GM12873 (cell line): Measurements from ENCODE around the gene ABCG4.

Source experiments
- TF ChIP-seq, protein P1 (sequence below): IDR thresholded peaks from 2 replicates; pipeline ENCODE4 v1.5.1; 2012; ENCODE audit warnings: low read depth, mild to moderate bottlenecking, moderate library complexity, low read length, control low read depth; ENCODE audit not compliant: insufficient read depth; ENCODE audit errors: missing control alignments

ABCG4 gene

DNA sequence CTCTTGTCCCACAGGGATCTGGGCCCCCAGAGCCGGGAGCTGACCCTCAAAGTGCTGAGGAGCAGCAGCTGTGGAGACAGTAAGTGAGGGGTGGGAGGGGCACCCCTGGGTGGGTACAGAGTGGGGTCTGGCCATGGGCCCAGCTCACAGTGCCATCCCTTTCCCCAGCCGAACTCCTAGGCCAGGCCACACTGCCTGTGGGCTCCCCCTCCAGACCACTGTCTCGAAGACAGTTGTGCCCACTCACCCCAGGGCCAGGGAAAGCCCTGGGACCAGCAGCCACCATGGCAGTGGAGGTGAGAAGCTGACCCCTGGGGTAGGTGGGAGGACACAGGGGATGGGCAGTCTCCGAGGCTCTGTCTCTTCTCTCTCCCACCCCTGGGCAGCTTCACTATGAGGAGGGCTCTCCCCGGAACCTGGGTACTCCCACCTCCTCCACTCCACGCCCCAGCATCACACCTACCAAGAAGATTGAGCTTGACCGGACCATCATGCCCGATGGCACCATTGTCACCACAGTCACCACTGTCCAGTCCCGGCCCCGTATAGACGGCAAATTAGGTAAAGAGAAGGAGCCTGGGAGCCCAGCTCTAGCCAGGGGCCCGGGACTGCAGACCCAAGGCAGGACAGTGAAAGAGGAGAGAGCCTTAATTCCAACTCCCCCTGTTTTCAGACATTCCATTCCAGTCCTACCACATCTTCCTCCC, 36.4 kb upstream of the ABCG4 start:
- TF ChIP-seq, protein P1, sequence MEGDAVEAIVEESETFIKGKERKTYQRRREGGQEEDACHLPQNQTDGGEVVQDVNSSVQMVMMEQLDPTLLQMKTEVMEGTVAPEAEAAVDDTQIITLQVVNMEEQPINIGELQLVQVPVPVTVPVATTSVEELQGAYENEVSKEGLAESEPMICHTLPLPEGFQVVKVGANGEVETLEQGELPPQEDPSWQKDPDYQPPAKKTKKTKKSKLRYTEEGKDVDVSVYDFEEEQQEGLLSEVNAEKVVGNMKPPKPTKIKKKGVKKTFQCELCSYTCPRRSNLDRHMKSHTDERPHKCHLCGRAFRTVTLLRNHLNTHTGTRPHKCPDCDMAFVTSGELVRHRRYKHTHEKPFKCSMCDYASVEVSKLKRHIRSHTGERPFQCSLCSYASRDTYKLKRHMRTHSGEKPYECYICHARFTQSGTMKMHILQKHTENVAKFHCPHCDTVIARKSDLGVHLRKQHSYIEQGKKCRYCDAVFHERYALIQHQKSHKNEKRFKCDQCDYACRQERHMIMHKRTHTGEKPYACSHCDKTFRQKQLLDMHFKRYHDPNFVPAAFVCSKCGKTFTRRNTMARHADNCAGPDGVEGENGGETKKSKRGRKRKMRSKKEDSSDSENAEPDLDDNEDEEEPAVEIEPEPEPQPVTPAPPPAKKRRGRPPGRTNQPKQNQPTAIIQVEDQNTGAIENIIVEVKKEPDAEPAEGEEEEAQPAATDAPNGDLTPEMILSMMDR: no peak

DNA sequence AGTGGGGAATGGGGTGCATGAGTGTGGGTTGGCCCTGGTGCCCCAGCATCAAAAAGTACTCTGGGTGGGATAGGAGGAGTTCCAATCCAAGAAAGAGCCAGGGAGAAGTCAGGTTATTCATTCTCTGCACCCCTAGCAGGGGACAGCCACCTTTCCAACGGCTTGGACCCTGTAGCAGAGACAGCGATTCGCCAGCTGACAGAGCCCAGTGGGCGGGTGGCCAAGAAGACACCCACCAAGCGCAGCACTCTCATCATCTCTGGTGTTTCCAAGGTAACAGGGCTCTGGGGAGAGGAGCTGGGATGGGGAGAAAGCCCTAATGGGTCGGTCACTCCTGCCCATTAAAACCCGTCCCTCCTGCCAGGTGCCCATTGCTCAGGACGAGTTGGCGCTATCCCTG, 35.1 kb upstream of the ABCG4 start:
- TF ChIP-seq, protein P1: no peak

DNA sequence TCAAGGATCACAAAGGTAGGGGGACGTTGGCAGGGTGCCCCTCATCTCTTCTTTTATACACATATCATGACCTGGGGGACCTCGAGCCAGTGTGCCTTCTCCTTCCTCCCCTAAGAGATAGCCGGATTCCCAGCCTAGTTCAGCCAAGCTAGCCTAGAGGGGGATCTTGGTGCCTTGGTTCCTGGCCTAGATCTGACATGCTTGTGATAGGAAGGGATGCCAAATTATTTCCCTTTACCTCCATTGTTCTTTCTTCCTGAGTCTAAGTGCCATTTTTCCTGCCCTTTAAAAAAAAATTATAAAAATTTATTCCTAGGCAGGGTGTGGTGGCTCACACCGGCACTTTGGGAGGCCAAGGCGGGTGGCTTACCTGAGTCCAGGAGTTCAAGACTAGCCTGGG, 34.5 kb upstream of the ABCG4 start:
- TF ChIP-seq, protein P1: no peak

DNA sequence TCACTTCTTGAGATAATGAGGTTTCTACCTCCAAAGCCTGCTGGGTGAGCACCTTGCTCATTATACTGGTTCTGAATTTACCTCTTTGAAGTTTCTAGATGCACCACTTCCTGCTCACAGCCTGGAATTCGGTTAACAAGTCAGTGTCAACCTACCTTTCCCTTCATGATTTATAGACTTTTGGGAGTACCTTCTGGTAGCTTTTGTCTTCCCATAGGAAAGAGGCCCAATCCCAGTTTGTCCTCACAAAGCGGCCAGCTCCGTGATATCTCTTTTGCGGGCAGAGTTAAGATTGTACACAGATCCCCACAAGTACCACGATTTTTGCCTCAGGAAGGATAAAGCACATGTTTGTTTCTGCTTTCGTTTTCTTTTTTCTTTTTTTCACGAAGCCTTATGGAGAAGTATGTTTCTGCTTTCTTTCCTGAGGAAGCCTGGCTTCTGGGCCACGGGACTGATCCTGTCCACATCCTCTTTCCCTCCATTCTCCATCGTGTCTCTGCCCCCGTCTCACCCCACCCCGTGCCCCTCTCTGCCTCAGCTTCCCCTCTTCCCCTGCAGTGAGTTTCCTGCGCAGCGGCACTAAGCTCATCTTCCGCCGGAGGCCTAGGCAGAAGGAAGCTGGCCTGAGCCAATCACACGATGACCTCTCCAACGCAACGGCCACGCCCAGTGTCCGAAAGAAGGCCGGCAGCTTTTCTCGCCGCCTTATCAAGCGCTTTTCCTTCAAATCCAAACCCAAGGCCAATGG, 33.2 kb upstream of the ABCG4 start:
- TF ChIP-seq, protein P1: no peak

DNA sequence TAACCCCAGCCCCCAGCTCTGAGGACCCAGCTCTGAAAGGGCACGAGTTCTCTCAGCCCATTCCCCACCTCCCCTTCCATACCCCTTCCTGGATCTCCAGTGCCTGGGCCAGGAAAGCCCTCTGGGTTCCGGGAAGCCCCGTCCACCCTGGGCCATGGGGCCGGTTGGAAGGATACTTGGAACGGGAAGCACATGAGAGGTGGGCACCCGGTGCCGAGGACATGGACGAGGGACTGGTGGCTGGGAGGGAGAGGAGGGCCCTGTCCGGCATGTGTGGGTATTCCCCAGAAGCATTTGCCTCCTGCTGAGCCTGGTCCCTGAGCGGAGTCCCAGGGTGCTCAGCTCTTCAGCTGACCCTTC, 32.6 kb upstream of the ABCG4 start:
- TF ChIP-seq, protein P1: no peak

DNA sequence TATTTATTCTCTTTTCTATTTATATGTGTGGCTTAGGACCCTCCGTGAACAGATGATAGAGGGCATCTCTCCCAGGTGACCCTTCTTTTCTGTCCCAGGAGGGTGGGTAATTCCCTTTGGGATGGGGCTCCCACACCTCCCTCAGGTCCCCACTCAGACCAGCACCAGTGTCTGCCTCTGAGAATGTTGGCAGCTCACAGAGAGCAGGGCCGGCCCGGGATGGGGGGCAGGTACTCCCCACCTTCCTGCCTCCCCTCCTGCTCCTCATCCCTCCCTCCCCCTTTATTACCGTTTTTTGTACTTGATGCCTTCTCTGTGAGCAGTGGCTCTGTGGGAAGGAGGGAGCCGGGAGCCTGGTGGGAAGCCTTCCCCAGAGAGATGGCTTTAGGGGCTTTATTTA, 32.3 kb upstream of the ABCG4 start:
- TF ChIP-seq, protein P1: no peak

DNA sequence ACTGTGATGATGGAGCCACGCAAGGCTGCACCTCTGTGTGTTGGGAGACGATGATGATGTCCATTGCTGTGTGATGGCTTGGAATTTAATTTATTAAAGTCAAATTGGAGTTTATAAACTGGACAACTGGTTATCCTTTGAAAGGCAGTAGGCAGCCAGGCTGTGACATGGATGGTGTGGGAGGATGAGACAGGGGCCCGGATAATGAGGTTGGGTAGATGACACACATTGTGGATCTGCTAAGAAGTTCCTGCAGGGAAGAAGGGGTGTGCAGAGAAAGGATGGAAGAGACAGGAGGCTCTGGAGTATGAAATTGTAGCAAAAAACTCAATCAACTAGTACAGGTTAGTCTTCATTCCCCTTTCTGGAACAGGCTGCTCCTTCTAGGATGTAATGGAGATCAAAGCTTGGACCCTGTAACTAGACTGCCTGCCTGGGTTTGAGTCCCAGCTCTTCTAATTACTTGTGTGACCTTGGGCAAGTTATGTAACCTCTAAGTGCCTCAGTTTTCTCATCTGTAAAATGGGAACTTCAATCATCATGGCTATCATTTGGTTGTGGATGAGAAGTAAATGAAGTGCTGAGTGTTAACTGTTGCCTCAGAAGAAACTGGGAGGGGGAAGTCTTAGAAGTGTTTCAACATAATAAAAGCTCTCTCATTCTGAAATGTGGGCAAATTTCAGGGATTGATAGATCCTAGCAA, 31.7 kb upstream of the ABCG4 start:
- TF ChIP-seq, protein P1: no peak
